Glutamatergic neuron (in vitro differentiated cells): ENCODE data around the gene FHIT. TPM values are rescaled to one million over a fixed set of nuclear protein-coding genes. Genes with fewer than 3 reads are reported as not detected.

Source experiments
- DNase-seq: peaks from one replicate; pipeline ENCODE4 v3.0.0; 2022
- H3K27ac Mint-ChIP-seq: one replicate; pipeline ENCODE4 v1.8.0; 2020; ENCODE audit warnings: mild to moderate bottlenecking, mixed read lengths, inconsistent platforms; ENCODE audit not compliant: unreplicated experiment
- H3K27me3 Mint-ChIP-seq: one replicate; pipeline ENCODE4 v1.8.0; 2020; ENCODE audit warnings: mild to moderate bottlenecking, moderate library complexity, mixed read lengths, inconsistent platforms; ENCODE audit not compliant: unreplicated experiment
- H3K36me3 Mint-ChIP-seq: one replicate; pipeline ENCODE4 v1.8.0; 2020; ENCODE audit warnings: mild to moderate bottlenecking, mixed read lengths, inconsistent platforms; ENCODE audit not compliant: unreplicated experiment
- H3K4me1 Mint-ChIP-seq: one replicate; pipeline ENCODE4 v1.8.0; 2020; ENCODE audit warnings: mild to moderate bottlenecking, low read depth, mixed read lengths, inconsistent platforms; ENCODE audit not compliant: unreplicated experiment
- H3K4me3 Mint-ChIP-seq: one replicate; pipeline ENCODE4 v1.8.0; 2020; ENCODE audit warnings: mild to moderate bottlenecking, mixed read lengths, inconsistent platforms; ENCODE audit not compliant: unreplicated experiment
- H3K9me3 Mint-ChIP-seq: one replicate; pipeline ENCODE4 v1.8.0; 2020; ENCODE audit warnings: mild to moderate bottlenecking, moderate library complexity, mixed read lengths, inconsistent platforms; ENCODE audit not compliant: unreplicated experiment
- total RNA-seq: library from RNA; stranded (reverse); fragmentation: NEBNext Ultra II Directional; extraction: Animal tissue kit (Norgen Biotek cat#: 25700); gene quantifications from one replicate; pipeline ENCODE4 v1.2.1, GENCODE V29; 2021; ENCODE audit not compliant: unreplicated experiment
- TF ChIP-seq, protein P1 (sequence below): fragments of 200-600 bp; sonication (generic); IDR thresholded peaks from one replicate; pipeline ENCODE4 v1.5.0; 2021; ENCODE audit not compliant: partially characterized antibody, unreplicated experiment

Gene FHIT
- total RNA-seq, 1 donor from 2014 or later: 15.2 TPM

DNA sequence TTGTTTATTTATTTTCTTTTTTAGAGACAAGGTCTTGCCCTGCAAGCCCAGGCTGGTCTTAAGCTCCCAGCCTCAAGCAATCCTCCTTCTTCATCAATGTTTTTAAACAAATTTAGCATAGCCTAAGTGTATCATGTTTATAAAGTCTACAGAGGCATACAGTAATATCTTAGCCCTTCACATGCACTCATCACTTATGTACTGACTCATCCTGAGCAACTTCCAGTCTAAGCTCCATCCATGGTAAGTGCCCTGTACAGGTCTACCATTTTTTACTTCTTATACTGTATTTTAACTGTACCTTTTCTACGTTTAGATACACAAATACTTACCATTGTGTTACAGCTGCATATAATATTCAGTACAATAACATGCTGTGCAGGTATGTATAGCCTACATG, 860.0 kb downstream of the FHIT start:
- TF ChIP-seq, protein P1, sequence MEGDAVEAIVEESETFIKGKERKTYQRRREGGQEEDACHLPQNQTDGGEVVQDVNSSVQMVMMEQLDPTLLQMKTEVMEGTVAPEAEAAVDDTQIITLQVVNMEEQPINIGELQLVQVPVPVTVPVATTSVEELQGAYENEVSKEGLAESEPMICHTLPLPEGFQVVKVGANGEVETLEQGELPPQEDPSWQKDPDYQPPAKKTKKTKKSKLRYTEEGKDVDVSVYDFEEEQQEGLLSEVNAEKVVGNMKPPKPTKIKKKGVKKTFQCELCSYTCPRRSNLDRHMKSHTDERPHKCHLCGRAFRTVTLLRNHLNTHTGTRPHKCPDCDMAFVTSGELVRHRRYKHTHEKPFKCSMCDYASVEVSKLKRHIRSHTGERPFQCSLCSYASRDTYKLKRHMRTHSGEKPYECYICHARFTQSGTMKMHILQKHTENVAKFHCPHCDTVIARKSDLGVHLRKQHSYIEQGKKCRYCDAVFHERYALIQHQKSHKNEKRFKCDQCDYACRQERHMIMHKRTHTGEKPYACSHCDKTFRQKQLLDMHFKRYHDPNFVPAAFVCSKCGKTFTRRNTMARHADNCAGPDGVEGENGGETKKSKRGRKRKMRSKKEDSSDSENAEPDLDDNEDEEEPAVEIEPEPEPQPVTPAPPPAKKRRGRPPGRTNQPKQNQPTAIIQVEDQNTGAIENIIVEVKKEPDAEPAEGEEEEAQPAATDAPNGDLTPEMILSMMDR: no peak
- Mint-ChIP-seq H3K9me3 (no peaks in the 10 kb centered on the region), H3K4me1 (no peaks in the 10 kb centered on the region), H3K27me3 (peaks cover 3% of the 10 kb centered on the region), H3K4me3 (no peak overlapping the region), H3K27ac (no peak overlapping the region), H3K36me3 (no peaks in the 10 kb centered on the region)
- DNase-seq: no peak

DNA sequence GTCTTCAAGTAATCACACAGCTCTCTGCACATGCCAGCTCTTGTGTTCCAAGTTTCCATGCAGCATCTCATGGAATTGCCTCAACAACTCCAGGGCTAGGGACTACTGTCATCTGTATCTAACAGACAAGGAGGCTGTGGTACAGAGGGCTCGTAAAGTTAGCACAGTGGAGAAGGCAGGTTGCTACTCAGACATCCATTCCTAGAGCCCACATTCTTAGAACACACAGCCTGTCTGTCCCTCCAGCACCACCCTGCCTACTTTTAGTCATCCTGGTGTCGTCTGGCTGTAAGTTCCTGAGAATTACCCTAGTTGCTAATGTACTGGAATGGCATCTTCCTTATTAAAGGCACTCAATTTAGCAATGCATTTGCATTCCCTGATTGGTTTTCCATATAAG, 862.5 kb downstream of the FHIT start:
- Mint-ChIP-seq H3K27me3 (peaks cover under 1% of the 10 kb centered on the region), H3K27ac (no peak overlapping the region), H3K36me3 (no peaks in the 10 kb centered on the region), H3K4me1 (no peaks in the 10 kb centered on the region), H3K4me3 (no peak overlapping the region), H3K9me3 (no peaks in the 10 kb centered on the region)
- TF ChIP-seq, protein P1: no peak
- no peak for DNase-seq

DNA sequence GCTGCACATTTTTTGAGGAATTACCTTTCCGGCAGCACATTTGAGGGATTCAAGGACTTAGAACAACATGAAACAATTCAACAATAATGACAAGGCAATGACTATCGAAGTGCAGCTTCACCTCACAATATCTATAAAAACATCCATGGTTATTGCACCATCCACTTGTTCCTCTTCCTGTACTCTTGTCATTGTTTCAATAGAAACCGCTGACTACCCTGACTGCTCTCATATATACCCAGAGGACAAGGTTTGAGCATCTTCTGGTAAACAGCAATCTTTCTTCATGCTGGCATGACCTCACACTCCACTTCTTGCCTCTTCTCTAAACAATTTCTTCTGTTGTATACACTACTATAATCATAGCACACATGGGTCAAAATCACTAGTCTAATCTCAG, 864.9 kb downstream of the FHIT start:
- Mint-ChIP-seq H3K27me3 (no peaks in the 10 kb centered on the region), H3K4me1 (no peaks in the 10 kb centered on the region), H3K9me3 (no peaks in the 10 kb centered on the region), H3K36me3 (no peaks in the 10 kb centered on the region), H3K27ac (no peak overlapping the region), H3K4me3 (no peak overlapping the region)
- no peak for DNase-seq
- TF ChIP-seq, protein P1: no peak

DNA sequence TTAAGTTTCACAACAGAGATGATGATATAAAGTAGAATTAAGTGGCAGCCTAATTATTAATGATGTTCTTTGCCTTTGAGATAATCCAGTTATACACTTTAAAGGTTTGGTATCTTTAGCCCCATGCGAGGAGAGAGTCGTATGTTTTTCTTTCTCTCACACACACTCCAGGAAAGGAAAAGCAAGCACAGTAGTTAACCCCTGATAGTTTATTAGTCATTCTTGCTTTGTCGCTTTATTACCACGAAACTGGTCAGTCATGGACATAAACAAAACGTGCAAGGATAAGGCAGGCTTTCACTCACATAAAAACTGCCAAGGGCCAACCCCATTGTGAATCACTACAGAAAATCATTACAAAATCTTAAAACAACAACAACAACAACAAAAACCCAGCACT, 866.9 kb downstream of the FHIT start:
- Mint-ChIP-seq H3K4me1 (no peaks in the 10 kb centered on the region), H3K4me3 (no peak overlapping the region), H3K27me3 (no peaks in the 10 kb centered on the region), H3K9me3 (no peaks in the 10 kb centered on the region), H3K27ac (no peak overlapping the region), H3K36me3 (no peaks in the 10 kb centered on the region)
- TF ChIP-seq, protein P1: no peak
- DNase-seq: no peak

DNA sequence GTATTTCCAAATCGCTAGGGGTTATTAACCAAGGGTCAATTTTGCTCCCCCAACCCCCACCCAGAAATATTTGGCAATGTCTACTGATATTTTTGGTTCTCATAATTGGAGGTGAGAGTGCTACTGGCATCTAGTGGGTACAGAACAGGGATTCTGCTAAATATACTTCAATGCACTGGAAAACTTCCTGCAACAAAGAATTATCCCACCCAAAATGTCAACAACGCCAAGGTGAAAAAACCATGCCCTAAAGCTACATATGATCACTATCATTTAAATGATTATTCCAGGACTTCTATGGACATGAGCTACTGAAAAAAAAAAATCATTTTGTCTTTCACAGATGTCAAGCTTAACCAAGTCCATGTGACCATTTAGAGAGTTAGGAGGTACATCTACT, 867.9 kb downstream of the FHIT start:
- H3K36me3 Mint-ChIP-seq: no peaks in the 10 kb centered on the region
- TF ChIP-seq, protein P1: no peak
- no peaks in the 10 kb centered on the region for H3K4me1 Mint-ChIP-seq
- H3K9me3 Mint-ChIP-seq: no peaks in the 10 kb centered on the region
- no peak overlapping the region for H3K4me3 Mint-ChIP-seq
- DNase-seq: no peak
- H3K27ac Mint-ChIP-seq: no peak overlapping the region
- no peaks in the 10 kb centered on the region for H3K27me3 Mint-ChIP-seq
